ENCODE data around the gene IFRD1.

IFRD1 gene

DNA sequence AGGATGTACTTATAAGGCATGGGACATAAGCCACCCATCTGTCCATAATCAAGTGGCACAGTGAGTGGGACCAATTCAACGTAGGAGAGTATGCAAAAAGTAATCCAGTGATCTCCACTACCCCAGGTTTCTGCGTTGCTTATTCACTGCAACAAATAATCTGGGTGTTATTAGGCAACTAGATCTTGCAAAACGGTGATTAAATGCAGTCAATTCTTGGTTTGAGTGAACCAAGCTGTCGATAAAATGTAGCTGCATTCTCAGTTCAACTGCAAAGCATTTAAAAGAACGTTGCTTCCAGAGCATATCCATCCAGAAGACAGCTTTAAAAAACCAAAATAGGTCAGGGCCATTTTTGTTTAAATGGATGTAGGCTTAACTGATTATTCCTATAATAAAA, 35.5 kb downstream of the IFRD1 start:
- DNase-seq: no peak

GRCh38 chr7:112487457-112488263, 37.4 kb downstream of the IFRD1 start:
- no peak for DNase-seq

DNA sequence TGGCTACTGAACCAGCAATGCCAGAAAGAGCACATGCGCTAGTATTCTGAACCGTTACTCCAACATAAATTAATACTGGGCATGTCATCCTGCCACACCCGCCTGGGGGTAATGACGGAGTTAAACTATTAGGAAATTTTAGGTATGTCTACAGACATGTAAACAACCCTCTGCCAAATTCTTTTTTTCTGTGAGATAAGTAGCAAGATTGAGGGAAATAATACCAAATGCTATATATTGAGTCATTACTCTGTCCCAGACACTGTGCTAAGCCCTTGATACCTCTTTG, 37.9 kb downstream of the IFRD1 start:
- DNase-seq: no peak

DNA sequence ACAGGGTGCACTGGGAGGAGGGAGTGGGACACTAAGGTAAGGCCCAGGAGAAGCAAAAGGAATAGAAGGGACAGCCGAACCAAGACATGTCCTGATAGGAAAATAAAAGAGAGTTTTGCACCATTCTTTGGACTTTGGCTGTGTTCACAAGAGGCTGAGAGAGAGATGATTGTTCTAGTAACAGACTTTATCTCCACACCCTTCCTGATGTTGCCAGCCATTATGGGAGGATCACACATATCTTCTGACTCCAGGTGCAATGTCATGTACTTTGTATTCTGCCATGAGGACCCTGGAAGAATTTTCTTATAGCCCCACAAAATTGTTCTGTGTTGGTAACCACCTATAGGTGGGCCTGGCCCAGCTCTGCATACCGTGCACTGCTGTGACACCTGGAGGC, 41.9 kb downstream of the IFRD1 start:
- DNase-seq: no peak

DNA sequence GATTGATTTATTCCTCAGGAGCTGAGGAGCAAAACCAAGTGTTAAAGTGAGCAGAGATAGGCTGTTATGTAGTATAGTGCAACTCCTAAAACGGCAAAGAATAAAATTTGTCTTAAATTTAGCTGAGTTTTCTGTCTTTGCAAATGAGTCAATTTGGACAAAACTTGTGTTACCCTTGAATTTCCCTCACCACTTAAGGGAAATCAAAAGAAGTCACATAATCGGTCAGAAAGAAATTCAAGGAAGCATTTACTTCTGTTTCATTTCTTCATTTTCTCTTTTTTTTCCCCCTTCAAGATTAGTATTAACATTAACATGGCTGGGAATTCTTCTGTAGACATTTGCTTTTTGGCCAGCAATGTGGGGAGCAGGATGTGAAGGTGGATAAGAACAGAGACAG, 44.4 kb downstream of the IFRD1 start:
- DNase-seq: no peak

GRCh38 chr7:112495156-112495788, 45.0 kb downstream of the IFRD1 start:
- DNase-seq: no peak

DNA sequence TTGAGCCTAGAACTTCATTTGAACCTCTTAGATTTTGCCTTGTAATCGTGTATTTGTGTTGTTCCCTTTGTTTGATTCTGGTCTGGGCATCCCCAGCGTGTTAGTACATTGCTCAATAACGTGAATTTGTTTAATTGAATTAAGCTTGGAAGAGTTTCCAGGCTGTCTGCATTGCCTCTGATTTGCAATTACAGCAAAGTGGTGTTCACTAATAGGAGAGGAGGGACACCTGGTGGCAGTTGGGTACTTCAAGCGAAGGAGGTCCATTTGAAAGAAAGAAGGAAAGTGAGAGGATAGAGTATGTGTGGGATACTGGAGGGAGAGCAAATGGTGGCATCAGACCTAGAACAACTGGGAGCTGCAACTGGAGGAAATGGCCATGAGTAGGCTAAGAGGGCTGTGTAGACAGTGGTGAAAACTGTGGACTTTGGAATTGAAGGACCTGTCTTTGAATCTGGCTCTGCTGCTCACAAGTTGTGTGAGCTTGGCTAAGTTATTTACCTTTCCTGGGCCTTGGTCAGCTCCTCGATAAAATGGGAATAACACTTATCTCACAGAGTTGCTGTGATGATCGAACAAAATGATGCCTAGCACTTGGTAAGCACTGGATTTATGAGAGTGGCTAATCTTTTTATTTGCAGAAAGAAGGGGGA, 45.7 kb downstream of the IFRD1 start:
- DNase-seq: peak in 24 of 51 donors; percentile 1 to 64 (median 23)

- no peak for DNase-seq
Measured at GRCh38 chr7:112497481-112497880, 47.2 kb downstream of the IFRD1 start.

DNA sequence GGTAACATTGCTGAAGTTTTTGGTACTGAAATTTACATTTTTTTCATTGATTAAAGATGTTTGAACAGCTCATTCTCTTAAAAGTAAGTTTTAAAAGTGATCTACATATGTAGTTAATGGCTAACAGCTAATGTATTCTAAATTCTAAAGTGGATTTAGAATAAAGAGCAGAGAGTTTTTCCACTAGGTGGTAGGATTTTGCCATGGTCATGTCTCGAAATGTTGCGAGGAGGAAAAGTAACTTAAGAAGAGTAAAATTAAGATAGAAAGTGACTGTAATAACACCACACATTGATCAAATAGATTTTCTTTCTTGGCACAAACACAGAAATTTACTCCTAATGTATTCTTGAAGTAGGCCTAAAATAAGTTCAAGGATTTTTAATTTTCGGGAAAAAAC, 50.4 kb downstream of the IFRD1 start:
- no peak for DNase-seq

- DNase-seq: no peak
Measured at GRCh38 chr7:112501801-112502503, 51.7 kb downstream of the IFRD1 start.

DNA sequence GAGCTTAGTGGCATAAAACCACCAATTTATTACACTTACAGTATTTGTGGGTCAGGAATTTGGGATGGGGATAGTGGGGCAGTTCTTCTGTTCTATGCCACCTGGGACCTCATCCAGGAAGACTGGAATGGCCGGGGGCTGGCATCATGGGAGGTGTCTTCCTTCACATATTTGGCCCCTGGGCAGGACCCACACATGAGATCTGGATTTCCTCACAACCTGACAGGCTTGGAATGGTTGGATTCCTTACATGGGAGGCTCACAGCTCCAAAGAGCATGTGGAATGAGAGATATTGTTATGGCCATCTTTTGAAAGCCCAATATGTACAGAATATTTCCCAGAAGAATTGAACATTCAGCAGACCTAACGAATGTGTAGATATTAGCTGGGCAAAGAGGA, 52.4 kb downstream of the IFRD1 start:
- no peak for DNase-seq

GRCh38 chr7:112503361-112503972, 53.2 kb downstream of the IFRD1 start:
- no peak for DNase-seq

DNA sequence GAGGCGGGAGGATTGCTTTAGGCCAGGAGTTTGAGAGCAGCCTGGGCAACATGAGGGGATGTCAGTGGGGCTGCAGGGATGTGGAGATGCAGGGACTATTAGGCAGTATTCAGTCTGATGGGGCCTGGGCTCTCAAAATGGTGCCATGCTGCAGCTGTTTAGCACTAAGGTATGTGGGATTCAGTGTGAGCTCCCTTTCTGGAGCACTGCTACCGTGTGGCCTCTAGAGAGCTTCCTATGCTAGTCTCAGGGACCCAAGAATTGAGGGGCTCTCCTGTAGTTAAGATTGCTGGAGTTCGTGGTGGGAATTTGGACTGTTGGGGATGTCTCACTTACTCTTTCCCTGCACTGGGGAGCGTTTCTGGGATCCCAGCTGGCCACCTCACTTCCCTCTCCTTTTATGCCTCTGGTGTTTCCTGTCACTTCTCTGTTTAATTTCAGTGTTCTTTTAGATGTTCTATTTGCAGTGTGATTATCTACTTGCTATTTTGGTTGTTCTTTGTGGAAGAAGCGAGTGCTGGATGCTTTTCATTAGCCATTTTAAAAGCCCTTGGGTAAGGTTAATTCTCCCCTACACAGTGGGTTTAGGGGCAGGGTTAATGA, 53.9 kb downstream of the IFRD1 start:
- DNase-seq: no peak

GRCh38 chr7:112505495-112505894, 55.2 kb downstream of the IFRD1 start:
- peak in 1 of 51 donors; percentile 4 for DNase-seq

DNA sequence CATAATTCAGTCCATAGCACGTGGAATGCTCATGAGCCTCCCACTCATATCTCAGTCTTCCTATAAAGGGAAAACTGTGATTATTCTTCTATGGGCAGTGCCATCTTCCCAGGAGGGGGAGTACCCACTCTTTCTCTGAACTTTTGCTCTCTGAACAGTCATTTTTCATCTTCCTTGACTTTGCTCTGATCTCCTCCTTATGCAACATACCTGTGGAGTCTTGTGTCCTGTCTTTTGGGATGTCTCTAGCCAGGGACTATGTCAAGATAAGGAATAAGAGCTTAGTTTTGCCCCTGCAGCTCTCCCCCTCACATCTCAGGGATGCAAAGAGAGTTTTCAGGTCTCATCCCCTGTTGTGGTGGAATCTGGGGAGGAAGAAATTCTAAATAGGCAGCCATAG, 58.1 kb downstream of the IFRD1 start:
- no peak for DNase-seq

GRCh38 chr7:112509402-112509801, 59.1 kb downstream of the IFRD1 start:
- DNase-seq: no peak

DNA sequence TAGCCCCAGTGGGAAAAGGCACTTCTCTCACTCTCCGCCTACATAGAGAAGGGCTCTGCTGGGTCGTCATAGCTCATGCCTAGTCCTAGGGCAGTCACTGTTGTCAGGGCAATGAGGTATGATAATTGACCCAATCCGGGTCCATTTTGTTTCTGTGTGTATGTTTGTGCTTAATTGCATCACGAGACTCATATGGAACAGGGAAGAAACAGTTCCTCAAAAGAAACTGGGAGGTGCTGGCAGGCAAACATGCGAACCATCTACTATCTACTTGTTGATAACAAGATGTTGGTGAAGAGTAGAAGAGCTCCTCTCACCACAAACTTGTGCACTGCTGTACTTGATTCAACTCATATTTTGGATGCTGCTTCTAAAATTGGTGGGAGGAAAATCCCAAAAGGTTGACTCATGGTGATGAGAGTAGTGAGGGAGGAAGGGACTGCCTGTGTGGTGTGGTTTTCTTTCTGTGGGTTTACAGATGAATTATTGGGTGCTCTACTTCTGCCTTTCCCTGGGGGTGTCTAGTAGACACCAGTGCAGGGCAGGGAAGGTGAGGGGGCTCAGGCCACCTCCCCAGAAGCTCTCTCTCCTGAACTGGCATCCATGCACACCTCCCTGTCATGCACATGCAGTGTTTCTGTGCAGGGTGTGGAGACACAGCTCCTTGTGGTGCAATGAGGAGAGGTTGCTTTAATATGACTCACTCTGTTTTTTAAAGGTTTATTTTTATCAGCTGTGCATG, 59.9 kb downstream of the IFRD1 start:
- DNase-seq: peak in 2 of 51 donors; percentile 11 to 70

GRCh38 chr7:112510743-112511110, 60.5 kb downstream of the IFRD1 start:
- DNase-seq: no peak

- DNase-seq: no peak
Measured at GRCh38 chr7:112511451-112512202, 61.4 kb downstream of the IFRD1 start.
